Stomach smooth muscle (tissue), 2 donors: ENCODE data around the gene MCTP1.

Source experiments
- H3K27ac ChIP-seq: one replicate; pipeline ENCODE4 v1.7.0; 2013; ENCODE audit warnings: mild to moderate bottlenecking, low read length, inconsistent platforms
- H3K27me3 ChIP-seq, 2 donors: one replicate each; pipeline ENCODE4 v1.7.0; 2013; ENCODE audit warnings: low read length in 2 of 2; ENCODE audit not compliant: insufficient read depth in 2 of 2, control insufficient read depth in 1 of 2
- H3K36me3 ChIP-seq, 2 donors: one replicate each; pipeline ENCODE4 v1.7.0; 2013; ENCODE audit warnings: low read length in 2 of 2; ENCODE audit not compliant: control insufficient read depth in 2 of 2, insufficient read depth in 2 of 2
- H3K4me1 ChIP-seq: one replicate; pipeline ENCODE4 v1.7.0; 2013; ENCODE audit warnings: low read length; ENCODE audit not compliant: control insufficient read depth, insufficient read depth
- H3K4me3 ChIP-seq, 2 donors: one replicate each; pipeline ENCODE4 v1.7.0; 2013; ENCODE audit warnings: low read length in 2 of 2
- H3K9ac ChIP-seq, 2 donors: one replicate each; pipeline ENCODE4 v1.7.0; 2013; ENCODE audit warnings: low read length in 2 of 2, mild to moderate bottlenecking in 1 of 2
- H3K9me3 ChIP-seq, 2 donors: one replicate each; pipeline ENCODE4 v1.7.0; 2013; ENCODE audit warnings: low read length in 2 of 2; ENCODE audit not compliant: control insufficient read depth in 2 of 2
- donor health status: healthy.
- donor health status: Pancreatic carcinoma.

Gene MCTP1

GRCh38 chr5:94888674-94889073 lies 396.2 kb downstream of the MCTP1 start:
- no peak overlapping the region for H3K4me3 ChIP-seq
- no peaks in the 10 kb centered on the region for H3K36me3 ChIP-seq
- no peaks in the 10 kb centered on the region for H3K4me1 ChIP-seq
- H3K27ac ChIP-seq: no peak overlapping the region
- no peaks in the 10 kb centered on the region for H3K9me3 ChIP-seq
- no peaks in the 10 kb centered on the region for H3K27me3 ChIP-seq
- no peak overlapping the region for H3K9ac ChIP-seq

GRCh38 chr5:94885931-94886330 lies 399.0 kb downstream of the MCTP1 start:
- Histone ChIP-seq H3K36me3 (no peaks in the 10 kb centered on the region), H3K27ac (no peak overlapping the region), H3K4me3 (no peak overlapping the region), H3K9me3 (no peaks in the 10 kb centered on the region), H3K4me1 (no peaks in the 10 kb centered on the region), H3K9ac (no peak overlapping the region), H3K27me3 (no peaks in the 10 kb centered on the region)

GRCh38 chr5:94884311-94884710 lies 400.6 kb downstream of the MCTP1 start:
- Histone ChIP-seq H3K27ac (no peak overlapping the region), H3K36me3 (no peaks in the 10 kb centered on the region), H3K9me3 (peaks cover 0 to 2% of the 10 kb centered on the region in 2 donors), H3K4me3 (no peak overlapping the region), H3K4me1 (no peaks in the 10 kb centered on the region), H3K27me3 (no peaks in the 10 kb centered on the region), H3K9ac (no peak overlapping the region)

- Histone ChIP-seq H3K36me3 (no peaks in the 10 kb centered on the region), H3K9ac (no peak overlapping the region), H3K27ac (no peak overlapping the region), H3K4me1 (no peaks in the 10 kb centered on the region), H3K9me3 (no peaks in the 10 kb centered on the region), H3K27me3 (no peaks in the 10 kb centered on the region), H3K4me3 (no peak overlapping the region)
Measured at GRCh38 chr5:94872526-94872925, 412.4 kb downstream of the MCTP1 start.

GRCh38 chr5:94870511-94871183 lies 414.2 kb downstream of the MCTP1 start:
- H3K4me1 ChIP-seq: no peaks in the 10 kb centered on the region
- H3K4me3 ChIP-seq: no peak overlapping the region
- H3K9ac ChIP-seq: no peak overlapping the region
- H3K36me3 ChIP-seq: no peaks in the 10 kb centered on the region
- no peaks in the 10 kb centered on the region for H3K9me3 ChIP-seq
- no peaks in the 10 kb centered on the region for H3K27me3 ChIP-seq
- H3K27ac ChIP-seq: no peak overlapping the region

GRCh38 chr5:94869921-94870320 lies 415.0 kb downstream of the MCTP1 start:
- H3K4me1 ChIP-seq: no peaks in the 10 kb centered on the region
- H3K9ac ChIP-seq: no peak overlapping the region
- no peaks in the 10 kb centered on the region for H3K27me3 ChIP-seq
- H3K27ac ChIP-seq: no peak overlapping the region
- no peaks in the 10 kb centered on the region for H3K36me3 ChIP-seq
- H3K4me3 ChIP-seq: no peak overlapping the region
- no peaks in the 10 kb centered on the region for H3K9me3 ChIP-seq

- Histone ChIP-seq H3K9ac (no peak overlapping the region), H3K27me3 (no peaks in the 10 kb centered on the region), H3K4me1 (no peaks in the 10 kb centered on the region), H3K27ac (no peak overlapping the region), H3K36me3 (no peaks in the 10 kb centered on the region), H3K4me3 (no peak overlapping the region), H3K9me3 (no peaks in the 10 kb centered on the region)
Measured at GRCh38 chr5:94863951-94864350, 420.9 kb downstream of the MCTP1 start.

- Histone ChIP-seq H3K4me3 (no peak overlapping the region), H3K4me1 (no peaks in the 10 kb centered on the region), H3K27ac (no peak overlapping the region), H3K27me3 (no peaks in the 10 kb centered on the region), H3K36me3 (no peaks in the 10 kb centered on the region), H3K9ac (no peak overlapping the region), H3K9me3 (no peaks in the 10 kb centered on the region)
Measured at GRCh38 chr5:94857111-94857510, 427.8 kb downstream of the MCTP1 start.

- no peak overlapping the region for H3K27ac ChIP-seq
- H3K4me3 ChIP-seq: no peak overlapping the region
- H3K9me3 ChIP-seq: no peaks in the 10 kb centered on the region
Measured at GRCh38 chr5:94856257-94856800, 428.6 kb downstream of the MCTP1 start.

GRCh38 chr5:94855543-94855942 lies 429.4 kb downstream of the MCTP1 start:
- Histone ChIP-seq H3K4me1 (no peaks in the 10 kb centered on the region), H3K9me3 (no peaks in the 10 kb centered on the region), H3K9ac (no peak overlapping the region)

More at GRCh38 chr5:94856257-94856800, 428.6 kb downstream of the MCTP1 start:
- Histone ChIP-seq H3K27me3 (no peaks in the 10 kb centered on the region), H3K36me3 (no peaks in the 10 kb centered on the region), H3K4me1 (no peaks in the 10 kb centered on the region), H3K9ac (no peak overlapping the region)

GRCh38 chr5:94853120-94853519 lies 431.8 kb downstream of the MCTP1 start:
- no peaks in the 10 kb centered on the region for H3K9me3 ChIP-seq
- H3K4me1 ChIP-seq: no peaks in the 10 kb centered on the region
- no peak overlapping the region for H3K27ac ChIP-seq
- H3K9ac ChIP-seq: no peak overlapping the region
- no peaks in the 10 kb centered on the region for H3K36me3 ChIP-seq
- H3K4me3 ChIP-seq: no peak overlapping the region
- H3K27me3 ChIP-seq: no peaks in the 10 kb centered on the region

More at GRCh38 chr5:94855543-94855942, 429.4 kb downstream of the MCTP1 start:
- Histone ChIP-seq H3K27ac (no peak overlapping the region), H3K27me3 (no peaks in the 10 kb centered on the region), H3K4me3 (no peak overlapping the region), H3K36me3 (no peaks in the 10 kb centered on the region)
